NCI-H2171 (cell line): ENCODE results near the gene RIC8B.

Source experiments
- DNase-seq: peaks from one replicate; lab custom pipeline; 2025; lab: John Stamatoyannopoulos, UW

The RIC8B gene

DNA sequence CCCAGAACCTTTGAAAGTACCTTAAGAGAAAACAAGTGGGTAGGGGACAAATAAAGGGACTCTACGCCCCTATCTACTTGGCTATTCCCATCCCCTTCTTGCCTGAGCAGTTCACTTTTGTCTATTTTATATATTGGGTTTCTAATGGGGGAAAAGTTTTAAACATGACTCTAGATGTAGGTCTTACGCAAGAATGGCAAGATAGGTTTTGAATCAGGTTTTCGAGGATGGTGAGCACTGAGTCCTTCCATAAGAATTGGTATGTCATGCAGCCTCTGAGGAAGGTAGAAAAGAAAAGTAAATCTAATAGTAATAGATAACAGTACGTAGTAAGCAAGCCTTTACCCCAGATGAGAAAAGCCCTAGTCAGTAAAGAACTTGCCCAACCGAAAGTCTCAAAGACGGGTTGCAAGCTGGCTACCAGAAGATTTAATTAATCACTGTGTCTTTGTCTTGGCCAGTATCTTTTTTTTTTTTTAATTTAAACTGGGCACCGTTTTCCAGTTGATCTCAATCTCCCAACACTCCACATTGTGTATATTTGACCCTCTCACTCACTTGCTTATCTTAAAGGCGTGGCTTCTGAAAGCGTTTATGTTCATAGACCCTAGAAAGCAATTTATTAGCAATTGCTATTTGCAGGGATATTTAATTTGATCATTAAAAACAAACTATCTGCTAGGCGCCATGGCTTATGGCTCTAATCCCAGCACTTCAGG, 94.7 kb downstream of the RIC8B start:
- no peak for DNase-seq

DNA sequence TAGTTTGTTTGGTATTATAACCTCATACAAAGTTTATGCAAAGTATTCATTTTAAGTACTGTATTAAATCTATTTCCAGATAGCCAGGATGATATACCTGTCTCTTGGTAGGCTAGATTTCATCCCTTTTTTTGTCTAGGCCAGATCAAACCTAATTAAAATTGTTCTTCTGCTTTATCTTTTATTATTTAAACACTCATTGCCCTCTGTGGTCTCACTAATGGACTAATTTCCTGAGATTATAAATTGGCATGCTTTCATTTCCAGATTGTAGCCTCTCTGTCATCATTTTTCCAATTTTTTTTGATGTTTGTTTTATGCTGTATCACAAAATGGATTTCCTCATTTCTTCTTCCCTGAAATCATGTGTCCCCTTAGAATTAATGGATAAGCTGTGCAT, 95.6 kb downstream of the RIC8B start:
- DNase-seq, result no peak

DNA sequence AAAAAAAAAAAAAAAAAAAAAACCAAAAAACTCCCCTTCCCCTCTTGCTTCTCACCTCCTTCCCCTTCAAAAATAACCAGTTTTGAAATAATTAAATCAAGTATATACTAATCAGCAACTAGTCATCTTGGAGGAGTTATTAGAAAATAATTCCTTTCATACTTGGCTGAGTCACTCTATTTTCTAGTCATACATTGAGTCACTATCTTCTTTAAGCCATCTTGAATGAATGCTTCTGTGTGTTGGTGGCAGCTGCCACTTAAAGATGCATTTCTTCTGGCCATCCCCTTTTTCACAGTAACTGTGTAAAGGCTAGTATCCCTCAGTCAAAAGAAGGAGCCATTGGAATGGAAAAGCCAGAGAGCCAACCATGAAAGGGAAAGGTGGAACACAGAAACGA, 97.0 kb downstream of the RIC8B start:
- DNase-seq, result no peak

DNA sequence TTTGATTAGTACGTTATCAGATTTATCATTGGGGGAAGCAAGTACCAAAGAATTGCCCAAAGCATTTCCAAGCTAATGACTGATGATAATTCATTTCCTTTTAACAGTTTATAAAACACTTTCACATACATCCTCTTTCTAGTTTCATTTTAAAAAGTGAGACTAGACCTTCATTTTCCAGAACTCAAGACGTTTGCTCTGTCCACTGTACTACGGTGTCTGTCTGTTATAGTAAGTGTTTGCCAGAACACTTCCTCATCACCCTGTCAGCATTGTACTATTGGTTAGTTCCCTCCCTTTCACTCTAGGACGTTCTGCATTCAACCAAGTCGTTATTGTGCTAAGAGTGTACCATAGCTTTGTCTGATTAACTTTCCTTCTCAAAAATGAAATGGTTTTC, 99.5 kb downstream of the RIC8B start:
- DNase-seq, result no peak

DNA sequence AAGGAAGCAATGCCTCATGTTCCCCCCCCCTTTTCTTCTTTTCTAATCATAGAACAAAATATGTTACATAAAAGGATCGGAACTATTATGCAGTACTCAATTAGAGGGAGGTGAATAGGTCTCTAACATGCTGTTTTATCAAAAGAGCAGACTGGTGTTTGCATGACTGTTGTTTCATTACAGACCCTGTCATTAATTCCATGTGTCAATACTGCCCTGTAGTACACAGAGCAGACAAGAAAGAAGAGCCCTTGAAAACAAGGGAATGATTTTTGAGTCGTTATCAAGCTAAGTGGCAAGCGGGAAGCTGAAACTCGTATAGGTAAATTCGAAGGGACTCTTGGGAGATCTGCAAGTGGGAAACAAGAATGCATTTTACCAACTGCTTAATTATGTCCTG, 104.3 kb downstream of the RIC8B start:
- DNase-seq, result no peak

DNA sequence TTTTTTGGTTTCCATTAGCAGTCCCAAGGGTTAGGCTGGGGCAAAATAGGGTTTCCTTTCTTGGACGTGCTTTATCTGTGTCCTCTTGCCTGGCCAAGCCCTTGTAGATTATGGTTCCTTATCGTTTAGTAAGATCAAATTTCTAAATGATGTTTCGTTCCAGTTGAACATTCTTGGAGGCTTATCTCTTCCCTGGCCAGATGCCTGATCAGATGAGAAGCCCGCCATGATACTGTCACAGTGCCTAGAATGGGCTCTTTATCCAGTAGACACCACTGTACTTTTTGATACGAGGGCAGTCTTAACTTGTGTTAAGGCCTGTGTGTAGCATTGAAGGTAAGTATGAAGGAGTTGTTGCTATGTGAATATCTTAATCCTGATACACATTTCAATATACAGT, 105.1 kb downstream of the RIC8B start:
- DNase-seq, result no peak

DNA sequence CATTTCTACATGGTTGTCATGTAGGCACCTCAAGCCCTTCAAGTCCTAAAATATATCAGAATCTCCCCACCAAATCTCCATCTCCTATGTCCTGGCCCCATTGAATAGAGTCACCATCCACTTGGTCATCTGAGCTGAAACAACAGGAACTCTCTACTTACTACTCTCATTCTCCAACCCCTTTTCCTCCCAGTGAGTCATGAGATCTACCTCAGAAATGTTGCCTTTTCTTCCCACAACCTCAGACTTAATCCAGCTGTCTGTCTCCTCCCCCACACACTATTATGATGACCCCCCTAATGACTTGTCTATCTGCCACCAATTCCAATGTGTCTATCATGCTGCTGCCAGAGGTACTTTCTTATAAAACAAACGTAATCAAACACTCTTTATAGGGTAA, 108.9 kb downstream of the RIC8B start:
- no peak for DNase-seq

DNA sequence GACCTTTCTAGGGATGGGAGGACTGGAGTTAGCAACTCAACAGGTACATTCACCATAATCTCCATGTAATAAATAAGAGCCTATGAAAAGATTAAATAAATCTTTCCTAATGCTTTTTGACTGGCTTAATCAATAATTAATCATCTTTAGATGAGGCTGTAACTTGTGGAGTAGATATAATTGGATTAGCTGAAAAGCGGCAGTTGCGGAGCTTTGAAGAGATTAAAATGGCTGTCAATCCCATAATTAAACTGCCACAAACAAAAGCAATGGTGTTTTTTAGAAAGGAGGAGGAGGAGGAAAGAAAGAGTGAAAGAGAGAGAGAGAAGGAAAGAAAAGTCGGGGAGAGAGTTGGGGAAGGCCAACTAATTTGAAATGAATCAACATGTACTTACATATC, 110.5 kb downstream of the RIC8B start:
- no peak for DNase-seq

DNA sequence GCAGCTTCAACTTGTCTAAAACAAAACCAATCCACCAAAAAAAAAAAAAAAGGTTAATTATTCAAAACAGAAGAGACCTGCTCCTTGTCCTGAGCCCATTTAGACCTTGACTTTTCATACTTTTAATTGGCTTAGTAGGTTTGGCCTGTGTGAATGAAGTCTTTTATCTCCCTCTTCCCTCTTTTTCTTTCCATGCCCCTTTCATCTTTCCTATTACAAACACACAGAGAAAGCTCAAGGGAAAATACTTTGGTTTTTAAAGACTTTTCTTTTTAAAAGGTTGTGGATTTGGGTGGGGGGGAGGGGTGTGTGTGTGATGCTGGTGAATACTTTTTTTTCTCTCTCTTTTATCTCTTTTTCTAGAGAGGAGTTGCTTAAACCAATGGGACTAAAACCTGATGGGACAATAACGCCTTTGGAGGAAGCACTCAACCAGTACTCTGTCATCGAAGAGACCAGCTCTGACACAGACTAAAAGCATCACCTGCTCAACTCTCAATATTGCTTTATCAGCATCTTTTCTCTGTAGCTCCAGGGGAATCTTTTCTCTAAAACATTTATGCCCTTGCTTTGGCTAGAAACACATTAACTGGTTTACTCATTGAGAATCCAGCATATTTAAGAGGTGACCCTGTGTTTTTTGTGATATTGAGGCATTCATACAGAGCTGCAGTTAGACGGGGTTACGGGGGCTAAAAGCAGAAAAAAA, 111.2 kb downstream of the RIC8B start:
- no peak for DNase-seq

DNA sequence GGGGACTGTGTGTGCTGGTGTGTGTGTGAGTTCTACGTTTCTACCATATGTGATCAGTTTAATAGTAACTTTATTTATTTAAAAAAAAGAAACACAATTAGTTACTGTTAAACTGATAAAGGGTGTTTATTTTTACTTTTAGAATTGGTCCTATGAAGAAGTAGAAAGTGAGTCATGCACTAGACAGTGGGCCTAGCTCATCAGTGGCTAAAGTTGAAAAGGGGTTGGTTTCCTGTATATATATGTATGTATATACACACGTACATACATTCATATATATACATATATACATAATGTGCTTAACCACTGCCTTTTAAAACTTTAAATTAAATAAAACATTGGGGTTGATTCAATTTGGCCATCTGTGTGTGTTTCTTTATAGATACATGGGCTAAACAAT, 112.5 kb downstream of the RIC8B start:
- no peak for DNase-seq

DNA sequence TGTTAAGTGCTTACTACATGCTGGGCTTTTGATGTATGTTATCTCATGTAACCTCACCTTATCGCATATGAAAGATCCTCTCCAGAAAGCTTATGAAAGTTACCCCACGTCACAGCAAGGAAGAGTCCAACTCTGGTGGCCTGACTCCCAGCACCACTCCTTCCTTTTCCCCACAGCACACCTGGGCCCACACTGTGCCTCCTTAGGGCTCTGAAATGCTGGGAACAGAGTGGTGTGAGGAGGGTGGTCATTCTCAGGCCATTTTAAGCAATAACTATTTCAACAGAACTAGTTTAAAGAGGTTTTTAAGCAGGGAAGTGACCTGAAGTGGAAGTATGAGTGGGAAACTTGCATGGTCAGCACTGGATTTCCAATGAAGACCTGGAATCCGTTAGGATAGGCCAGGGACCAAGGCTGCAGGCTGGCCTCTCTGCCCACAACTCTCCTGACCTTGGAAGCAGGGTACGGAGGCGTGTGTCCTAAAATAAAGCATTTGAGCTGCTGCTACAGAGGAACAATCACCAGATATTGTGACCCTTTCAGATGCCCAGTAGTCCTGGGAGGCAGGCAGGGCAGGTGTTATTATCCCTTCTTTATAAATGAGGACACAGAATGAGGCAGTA, 114.0 kb downstream of the RIC8B start:
- no peak for DNase-seq

DNA sequence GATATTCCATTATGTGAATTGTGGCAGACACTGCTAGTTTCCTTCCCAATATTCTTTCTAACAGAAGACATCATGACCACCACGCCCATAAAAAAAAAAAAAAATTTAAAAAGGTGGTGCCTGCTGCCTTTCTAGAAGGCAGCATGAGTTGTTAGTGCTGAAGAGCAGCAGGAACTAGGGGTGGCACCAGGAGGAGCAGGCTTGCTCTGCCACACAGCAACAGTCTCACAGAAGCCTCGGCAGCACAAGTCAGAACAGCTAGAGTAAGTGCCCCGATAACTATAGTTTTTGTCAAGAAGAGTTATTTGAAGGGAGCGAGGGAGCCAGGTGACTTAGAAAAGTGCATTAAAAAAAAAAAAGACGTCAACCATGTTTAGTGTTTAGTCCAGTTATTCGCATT, 114.8 kb downstream of the RIC8B start:
- DNase-seq, result no peak

DNA sequence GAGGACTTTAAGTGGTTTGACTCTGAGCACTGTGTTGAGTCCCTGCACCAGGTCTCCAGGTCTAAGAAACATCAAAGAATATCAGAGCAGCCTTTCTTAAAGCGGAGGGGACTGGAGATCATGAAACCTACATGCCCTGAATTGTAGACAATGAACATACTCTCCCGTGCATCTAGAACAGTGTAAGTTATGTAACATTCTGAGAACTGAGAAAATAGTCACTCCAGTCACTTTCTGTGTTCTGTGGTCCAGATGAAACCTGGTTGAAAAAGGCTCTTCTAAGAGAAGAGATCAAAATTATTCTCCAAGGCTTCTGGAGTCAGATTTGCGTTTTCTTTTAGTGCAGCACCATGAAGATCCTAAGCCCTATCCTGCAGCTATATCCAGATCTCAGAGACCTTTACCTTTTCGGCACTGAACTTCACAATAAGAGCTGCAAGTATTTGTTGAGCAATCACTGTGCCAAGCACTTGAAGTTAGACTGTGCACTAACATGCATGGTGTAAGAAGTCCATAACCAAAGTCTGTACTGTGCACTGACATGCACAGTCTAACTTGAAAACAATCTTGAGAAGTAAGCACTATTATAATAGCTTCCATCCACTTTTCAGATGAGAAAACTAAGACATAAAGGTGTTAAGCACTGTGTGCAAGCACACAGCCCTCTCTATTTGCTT, 115.6 kb downstream of the RIC8B start:
- DNase-seq, result no peak

DNA sequence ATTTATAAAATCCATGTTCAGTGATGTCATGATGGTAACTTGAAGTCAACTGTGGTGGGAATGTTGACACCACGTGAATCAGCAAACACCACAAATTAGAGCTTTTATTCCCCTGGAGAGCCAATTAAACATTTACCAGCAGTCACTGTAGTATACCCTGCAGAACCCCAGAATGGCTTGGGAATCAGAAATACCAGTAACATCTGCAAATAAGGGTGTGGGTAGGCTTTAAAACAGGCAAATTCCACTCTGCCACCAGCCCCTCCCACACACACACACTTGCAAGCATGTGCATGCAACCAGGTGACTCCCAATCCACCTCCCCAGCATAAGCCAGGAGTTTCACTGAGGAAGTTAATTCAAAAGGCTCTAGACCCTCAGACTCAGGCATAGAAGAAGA, 117.6 kb downstream of the RIC8B start:
- no peak for DNase-seq

DNA sequence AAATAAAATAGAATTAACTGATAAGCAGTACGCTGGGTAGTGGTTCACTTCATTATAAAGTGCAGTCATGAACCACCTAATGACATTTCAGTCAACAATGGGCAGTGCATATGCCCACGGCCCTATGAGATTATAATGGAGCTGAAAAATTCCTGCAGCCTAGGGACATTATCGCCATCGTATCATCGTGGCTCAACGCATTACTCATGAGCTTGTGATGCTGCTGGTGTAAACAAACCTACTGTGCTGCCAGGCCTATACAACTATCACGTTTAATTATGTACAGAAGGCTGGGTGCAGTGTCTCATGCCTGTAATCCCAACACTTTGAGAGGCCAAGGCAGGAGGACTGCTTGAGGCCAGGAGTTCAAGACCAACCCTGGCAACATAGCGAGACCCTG, 119.0 kb downstream of the RIC8B start:
- no peak for DNase-seq

DNA sequence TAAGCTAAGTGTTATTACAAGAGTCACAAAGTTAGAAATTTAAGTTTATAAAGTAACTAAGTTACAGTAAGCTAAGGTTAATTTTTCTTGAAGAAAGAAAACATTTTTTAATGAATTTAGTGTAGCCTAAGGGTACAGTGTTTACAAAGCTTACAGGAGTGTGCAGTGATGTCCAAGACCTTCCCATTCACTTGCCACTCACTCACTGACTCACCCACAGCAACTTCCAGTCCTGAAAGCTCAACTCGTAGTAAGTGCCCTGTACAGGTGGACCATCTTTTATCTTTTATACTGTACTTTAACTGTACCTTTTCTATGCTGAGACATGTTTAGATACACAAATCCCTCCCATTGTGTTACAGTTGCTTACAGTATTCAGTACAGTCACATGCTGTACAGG, 120.3 kb downstream of the RIC8B start:
- no peak for DNase-seq

DNA sequence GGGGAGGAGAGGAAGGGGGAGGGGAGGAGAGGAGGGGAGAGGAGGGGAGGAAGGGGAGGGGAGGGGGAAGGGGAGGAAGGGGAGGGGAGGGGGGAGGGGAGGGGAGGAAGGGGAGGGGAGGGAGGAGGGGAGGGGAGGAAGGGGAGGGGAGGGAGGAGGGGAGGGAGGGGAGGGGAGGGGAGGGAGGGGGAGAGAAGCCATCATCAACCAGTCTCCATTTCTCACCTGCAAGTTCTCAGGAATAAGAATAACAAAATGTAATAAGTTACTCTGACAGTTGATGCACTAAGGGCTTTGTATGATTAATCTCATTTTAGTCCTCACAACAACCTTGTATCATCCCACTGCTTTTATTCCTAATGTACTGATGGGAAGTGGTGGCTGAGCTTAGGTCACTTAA, 122.1 kb downstream of the RIC8B start:
- DNase-seq, result no peak

DNA sequence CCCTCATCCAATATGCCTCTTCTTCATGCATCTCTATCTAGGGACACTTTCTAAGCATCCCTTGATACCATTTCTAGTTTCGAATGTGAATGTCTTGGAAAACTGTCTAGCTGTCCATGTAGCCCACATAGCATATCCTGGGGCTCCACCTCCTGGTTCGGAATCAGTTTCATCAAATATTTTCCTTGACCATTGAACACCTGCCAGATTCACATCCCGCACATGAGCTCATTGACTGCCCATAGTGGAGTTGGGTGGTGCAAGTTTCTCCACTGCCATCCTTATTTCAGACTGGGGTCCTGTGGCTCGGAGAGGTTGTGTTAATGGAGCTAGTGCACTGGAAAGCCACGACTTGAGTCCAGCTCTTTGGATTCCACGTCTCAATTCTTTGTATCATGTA, 122.6 kb downstream of the RIC8B start:
- DNase-seq, result no peak

DNA sequence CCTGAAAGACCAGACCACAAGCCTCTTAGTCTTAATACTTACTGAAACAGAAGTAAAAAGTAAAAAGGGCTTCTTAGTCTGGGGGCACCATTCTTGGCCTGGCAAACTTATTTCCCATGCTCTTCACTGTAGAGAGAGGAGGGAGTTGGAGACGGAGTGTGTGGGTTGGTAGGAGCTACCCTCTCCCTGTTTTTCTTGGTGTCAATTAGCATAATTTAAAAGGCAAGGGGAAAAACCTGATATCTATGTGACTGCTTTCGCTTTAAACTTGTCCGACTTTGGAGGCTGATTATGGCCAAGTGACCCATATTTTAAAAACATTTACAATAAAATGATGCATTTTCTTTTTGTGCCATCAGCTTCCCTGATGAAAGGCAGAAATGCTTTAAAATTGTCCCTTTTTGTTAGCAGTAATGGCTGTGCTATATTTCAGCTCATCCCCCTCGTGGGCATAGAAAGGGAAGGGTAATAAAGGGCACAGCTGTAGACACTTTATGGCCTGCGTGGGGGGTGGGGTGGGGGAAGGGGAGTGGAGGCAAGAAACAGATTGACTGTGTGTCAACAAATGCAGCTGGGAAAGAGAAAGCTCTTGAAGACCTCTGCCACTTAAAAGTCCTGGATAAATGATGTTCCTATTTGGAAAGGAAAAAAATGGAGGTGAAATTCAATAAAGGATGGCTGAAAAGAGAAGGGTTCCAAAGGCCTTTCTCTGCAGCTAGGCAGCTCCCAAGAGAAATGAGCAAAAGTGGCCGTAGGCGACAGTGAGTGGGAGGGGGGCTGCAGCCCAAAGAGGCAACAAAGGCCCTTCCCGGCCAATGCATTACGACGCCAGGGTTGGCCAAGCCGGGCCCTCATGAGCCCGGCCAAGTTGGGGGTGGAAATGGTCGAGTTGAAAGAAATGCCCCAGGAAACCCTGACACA, 123.8 kb downstream of the RIC8B start:
- DNase-seq, result peak; percentile 40

DNA sequence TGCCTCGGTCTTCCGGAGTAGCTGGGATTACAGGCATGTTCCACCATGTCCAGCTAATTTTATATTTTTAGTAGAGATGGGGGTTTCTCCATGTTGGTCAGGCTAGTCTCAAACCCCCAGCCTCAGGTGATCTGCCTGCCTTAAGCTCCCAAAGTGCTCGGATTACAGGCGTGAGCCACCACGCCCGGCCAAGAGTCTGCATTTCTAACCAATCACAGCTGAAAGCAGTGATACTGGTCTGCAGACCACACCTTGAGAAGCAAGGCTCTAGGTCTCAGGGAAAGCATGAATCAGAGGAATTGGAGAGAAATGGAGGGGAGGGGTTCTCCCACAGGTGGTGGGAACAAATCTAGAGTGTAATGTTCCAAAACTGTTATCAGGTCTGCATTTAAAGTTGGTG, 126.1 kb downstream of the RIC8B start:
- DNase-seq, result no peak

DNA sequence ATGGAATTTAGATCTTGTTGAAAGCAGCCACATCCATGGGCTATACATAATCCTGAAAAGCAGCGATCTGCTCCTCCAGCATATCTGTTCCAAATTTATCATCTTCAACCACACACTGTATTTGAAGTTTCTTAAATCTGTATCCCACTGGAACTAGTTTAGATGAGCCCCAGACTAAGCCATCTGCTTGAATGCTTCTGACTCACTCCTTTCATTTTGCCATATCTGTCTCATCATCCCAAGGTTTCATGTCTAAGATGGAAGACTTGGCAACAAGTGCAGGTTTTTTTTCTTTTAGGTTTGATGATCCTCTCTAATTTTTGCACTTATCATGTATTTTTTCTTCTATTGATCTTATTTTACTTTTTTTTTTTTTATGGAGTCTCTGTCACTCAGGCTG, 126.8 kb downstream of the RIC8B start:
- no peak for DNase-seq

DNA sequence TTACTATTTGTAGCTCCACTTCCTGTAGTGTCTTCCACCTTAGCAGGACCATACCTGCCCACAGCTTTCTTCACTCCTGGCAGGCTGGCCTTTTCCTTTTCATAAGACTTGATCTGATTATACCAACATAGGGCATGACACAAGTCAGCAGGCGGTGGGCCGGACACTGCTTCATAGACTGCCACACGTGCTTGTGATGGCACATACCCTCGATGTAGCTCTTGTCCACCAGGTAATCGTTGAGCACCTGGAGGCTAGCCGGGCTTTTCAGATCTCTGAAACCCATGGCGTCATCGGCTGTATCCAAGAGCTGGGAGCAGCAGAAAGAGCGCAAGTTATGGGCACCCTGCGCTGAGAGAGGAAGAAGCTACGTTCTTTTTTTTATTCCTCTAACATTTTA, 127.6 kb downstream of the RIC8B start:
- no peak for DNase-seq
